Measurements from ENCODE around the gene PIEZO1. TPM values are rescaled to one million over a fixed set of nuclear protein-coding genes. Genes with fewer than 3 reads are reported as not detected.

Gene PIEZO1
- total RNA-seq, 4 donors from 2014 or later = 62.3 to 161 (median 123) TPM

GRCh38 chr16:88766975-88767374, 18.0 kb downstream of the PIEZO1 start:
- H3K4me1 ChIP-seq = peaks cover 10 to 42% of the 10 kb centered on the region in 2 donors
- no peaks in the 10 kb centered on the region for H3K9me3 ChIP-seq
- TF ChIP-seq POLR2A (IDR thresholded peaks at IDR 0.05) (no peak), CTCF (IDR thresholded peaks at IDR 0.05) (no peak)
- no peaks in the 10 kb centered on the region for H3K27me3 ChIP-seq
- no peak for DNase-seq
- intact Hi-C loops (cut with DNase I; ENCODE audit: low total_unique reads) = no loop called here
- H3K4me3 ChIP-seq = no peak overlapping the region
- peak overlapping the region in 1 of 2 donors; percentile 65 for H3K27ac ChIP-seq
- no peaks in the 10 kb centered on the region for H3K36me3 ChIP-seq

- Histone ChIP-seq H3K4me1 (peaks cover 10 to 33% of the 10 kb centered on the region in 2 donors), H3K27me3 (no peaks in the 10 kb centered on the region), H3K36me3 (no peaks in the 10 kb centered on the region), H3K4me3 (no peak overlapping the region), H3K27ac (no peak overlapping the region), H3K9me3 (no peaks in the 10 kb centered on the region)
- no peak for DNase-seq
- TF ChIP-seq CTCF (IDR thresholded peaks at IDR 0.05) (no peak), POLR2A (IDR thresholded peaks at IDR 0.05) (no peak)
- intact Hi-C loops (cut with DNase I; ENCODE audit: low total_unique reads) = no loop called here
Observed at GRCh38 chr16:88764913-88765349, 20.1 kb downstream of the PIEZO1 start.

- no peak overlapping the region for H3K4me3 ChIP-seq
- no peaks in the 10 kb centered on the region for H3K9me3 ChIP-seq
- no peaks in the 10 kb centered on the region for H3K27me3 ChIP-seq
- TF ChIP-seq CTCF (IDR thresholded peaks at IDR 0.05) = no peak
- TF ChIP-seq POLR2A (IDR thresholded peaks at IDR 0.05) = no peak
- intact Hi-C loops (cut with DNase I; ENCODE audit: low total_unique reads) = no loop called here
- H3K36me3 ChIP-seq = no peaks in the 10 kb centered on the region
- peak overlapping the region in 1 of 2 donors; percentile 23 for H3K27ac ChIP-seq
- H3K4me1 ChIP-seq = peaks cover 10 to 26% of the 10 kb centered on the region in 2 donors
- no peak for DNase-seq
Observed at GRCh38 chr16:88764080-88764479, 20.9 kb downstream of the PIEZO1 start.

DNA sequence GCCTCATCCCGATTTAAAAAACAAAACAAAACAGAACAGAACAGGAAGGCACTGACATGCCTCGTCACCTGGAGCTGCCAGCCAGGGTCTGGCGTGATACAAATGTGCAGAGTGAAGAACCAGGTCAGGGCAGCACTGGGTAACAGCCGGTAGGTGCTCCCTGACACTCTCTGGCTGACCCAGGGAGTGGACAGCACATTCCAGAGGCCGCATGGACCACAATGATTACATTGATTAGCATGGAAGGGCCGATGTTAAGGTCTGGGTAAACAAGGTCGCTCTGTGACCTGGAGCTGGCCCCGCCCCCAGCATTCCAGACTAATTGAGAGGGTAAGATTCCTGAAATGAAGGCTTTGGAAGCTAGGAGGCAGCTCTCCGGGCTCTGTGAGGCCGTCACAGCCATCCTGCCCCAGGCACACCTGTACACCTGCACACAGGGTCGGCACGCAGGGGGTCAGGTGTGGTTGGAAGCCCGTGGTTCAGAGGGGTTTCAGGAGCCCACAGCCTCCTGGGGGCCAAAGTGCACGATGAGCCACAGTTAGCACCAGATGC, 21.4 kb downstream of the PIEZO1 start:
- Histone ChIP-seq H3K36me3 (no peaks in the 10 kb centered on the region), H3K9me3 (no peaks in the 10 kb centered on the region), H3K4me3 (no peak overlapping the region), H3K4me1 (peaks cover 5 to 21% of the 10 kb centered on the region in 2 donors), H3K27ac (peak overlapping the region in 1 of 2 donors; percentile 23), H3K27me3 (no peaks in the 10 kb centered on the region)
- no peak for DNase-seq
- intact Hi-C loops (cut with DNase I; ENCODE audit: low total_unique reads) = no loop called here
- TF ChIP-seq POLR2A (IDR thresholded peaks at IDR 0.05) = no peak
- TF ChIP-seq CTCF (IDR thresholded peaks at IDR 0.05) = no peak

DNA sequence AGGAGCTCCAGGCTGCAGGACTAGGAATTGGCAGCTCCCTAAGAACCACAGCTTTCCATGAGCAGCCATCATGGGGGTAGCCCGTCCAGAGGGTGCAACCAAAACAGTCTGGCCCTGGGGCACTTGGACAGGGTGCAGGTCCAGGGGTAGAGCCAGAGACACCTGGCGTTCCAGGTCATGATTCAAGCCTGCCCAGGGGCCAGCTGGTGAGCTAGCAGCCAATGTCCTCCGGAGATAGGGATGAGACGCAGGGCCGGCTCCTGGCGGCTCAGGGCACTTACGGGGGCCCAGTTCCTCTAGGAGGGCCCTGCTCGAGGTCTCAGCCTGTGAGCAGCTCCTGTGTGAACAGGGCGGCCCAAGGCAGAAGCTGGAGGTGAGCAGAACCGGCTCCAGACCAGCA, 22.1 kb downstream of the PIEZO1 start:
- Histone ChIP-seq H3K4me1 (peaks cover 0 to 14% of the 10 kb centered on the region in 2 donors), H3K9me3 (no peaks in the 10 kb centered on the region), H3K4me3 (no peak overlapping the region), H3K36me3 (no peaks in the 10 kb centered on the region), H3K27me3 (no peaks in the 10 kb centered on the region), H3K27ac (peak overlapping the region in 1 of 2 donors; percentile 13)
- TF ChIP-seq CTCF (IDR thresholded peaks at IDR 0.05) = no peak
- TF ChIP-seq POLR2A (IDR thresholded peaks at IDR 0.05) = no peak
- no peak for DNase-seq
- intact Hi-C loops (cut with DNase I; ENCODE audit: low total_unique reads) = no loop called here
